Upper lobe of left lung (tissue), 6 donors: ENCODE results near the gene SND1. TPM values are rescaled to one million over a fixed set of nuclear protein-coding genes. Genes with fewer than 3 reads are reported as not detected.

Experiments used
- ATAC-seq, 2 donors: fragments of 200-7000 bp; cut with Tn5 transposase; one replicate each; pipeline ENCODE4 v1.9.1; 2022; ENCODE audit warnings: mild to moderate bottlenecking in 2 of 2, moderate library complexity in 2 of 2; ENCODE audit not compliant: low FRiP score in 2 of 2
- DNase-seq, 2 donors: peaks; one replicate each; pipeline ENCODE4 v3.0.0-alpha.2; 2019 to 2020
- H3K27ac ChIP-seq, 4 donors: fragments of 200-600 bp; sonication (generic); one replicate each; pipeline ENCODE4 v1.5.1; 2016 to 2019
- H3K27me3 ChIP-seq, 4 donors: fragments of 200-600 bp; sonication (generic); one replicate each; pipeline ENCODE4 v1.5.1; 2017 to 2019
- H3K36me3 ChIP-seq, 4 donors: fragments of 200-600 bp; sonication (generic); one replicate each; pipeline ENCODE4 v1.5.1; 2016 to 2019
- H3K4me1 ChIP-seq, 4 donors: fragments of 200-600 bp; sonication (generic); one replicate each; pipeline ENCODE4 v1.5.1; 2018 to 2019
- H3K4me3 ChIP-seq, 4 donors: fragments of 200-600 bp; sonication (generic); one replicate each; pipeline ENCODE4 v1.5.1; 2017 to 2019; ENCODE audit warnings: mild to moderate bottlenecking in 2 of 4, moderate library complexity in 1 of 4
- H3K9me3 ChIP-seq, 4 donors: fragments of 200-600 bp; sonication (generic); one replicate each; pipeline ENCODE4 v1.5.1; 2018 to 2019
- CTCF ChIP-seq, 6 experiments: fragments of 450-650 bp in 4 of 6; fragments of 200-600 bp in 2 of 6; sonication (generic) in 2 of 6; IDR thresholded peaks; one replicate each; pipeline ENCODE4 v1.5.1; 2016 to 2019; ENCODE audit warnings: antibody characterized with exemption in 6 of 6
- EP300 ChIP-seq, 4 donors: sonication (generic); formaldehyde crosslinking; IDR thresholded peaks; one replicate each; pipeline ENCODE4 v1.5.1; 2017; ENCODE audit warnings: antibody characterized with exemption in 4 of 4, control low read depth in 2 of 4
- POLR2A ChIP-seq, 4 donors: fragments of 450-650 bp; IDR thresholded peaks; one replicate each; pipeline ENCODE4 v1.5.1; 2016 to 2017; ENCODE audit warnings: antibody characterized with exemption in 4 of 4, mild to moderate bottlenecking in 2 of 4
- POLR2AphosphoS5 ChIP-seq, 2 donors: sonication (generic); formaldehyde crosslinking; IDR thresholded peaks; one replicate each; pipeline ENCODE4 v1.5.1; 2017; ENCODE audit warnings: antibody characterized with exemption in 2 of 2
- WGBS, 2 donors: methylation state at CpG; one replicate each; pipeline ENCODE4 v1.1.5; 2017 to 2018; 5-methylcytosine and 5-hydroxymethylcytosine counted together
- total RNA-seq, 6 donors: library from RNA; depleted of rRNA in 4 of 6; stranded (reverse); fragments of >200 nt in 4 of 6; gene quantifications; one replicate each; pipeline versions ENCODE4 v1.1.0 to v1.2.1, GENCODE V29; 2016 to 2021
- donor health status: DM: no; HTN: no; CAD: no; lungs with moderate emphysema.
- donor health status: DM: no; HTN: yes; CAD: no; lungs with severe emphysema.

SND1 gene
- total RNA-seq, 6 donors from 2014 or later = 107 to 167 (median 121) TPM

DNA sequence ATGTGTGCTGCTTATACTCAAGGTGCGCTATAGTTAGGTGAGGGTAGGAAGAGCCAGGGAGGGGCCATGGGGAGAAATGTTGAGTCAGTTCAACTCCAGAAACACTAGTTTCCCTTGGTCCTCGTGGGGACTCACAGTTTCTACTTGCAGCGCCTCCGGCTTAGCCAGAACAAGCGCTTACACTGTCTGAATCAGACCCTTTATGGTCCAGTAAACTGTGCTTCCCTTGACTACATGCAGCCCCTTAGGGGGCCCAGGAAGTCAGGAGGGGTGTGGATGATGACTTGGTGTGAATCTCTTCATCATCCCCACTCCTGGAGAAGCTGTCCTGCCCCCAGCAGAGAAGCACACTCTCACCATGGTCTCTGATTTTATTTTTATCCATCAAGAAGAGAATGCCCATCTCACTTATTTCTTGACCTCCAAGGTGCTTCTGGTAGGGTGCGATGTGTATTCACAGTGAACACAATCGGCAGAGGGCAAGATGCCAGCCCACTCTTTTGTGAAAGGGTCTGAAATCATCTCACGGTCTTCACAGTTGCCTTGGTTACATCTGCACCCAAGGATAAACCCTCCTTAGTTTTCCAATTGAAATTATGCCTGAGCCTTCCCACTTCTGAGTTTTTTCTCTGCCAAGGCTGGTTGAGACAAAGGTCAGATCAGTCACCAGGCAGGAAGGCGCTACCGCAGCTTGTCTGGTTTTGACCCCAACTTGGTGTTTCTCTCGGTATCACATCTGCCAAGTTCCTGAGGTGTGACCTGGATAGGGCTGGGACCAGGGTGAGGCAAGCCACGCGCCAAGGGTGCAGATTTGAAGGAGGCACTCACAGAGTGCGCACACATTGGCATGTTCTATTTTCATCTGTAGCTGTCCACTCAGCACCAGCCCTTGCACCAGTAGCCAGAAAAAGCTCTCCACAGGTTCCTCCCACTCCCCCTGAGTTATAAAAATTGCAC is 441.9 kb downstream of the SND1 start:
- H3K36me3 ChIP-seq = peaks cover 7 to 66% (median 51%) of the 10 kb centered on the region in 4 donors
- ATAC-seq (no peak), DNase-seq (no peak)
- TF ChIP-seq POLR2A (IDR thresholded peaks at IDR 0.05) = no peak
- no peak for TF ChIP-seq CTCF (IDR thresholded peaks at IDR 0.05)
- TF ChIP-seq EP300 (IDR thresholded peaks at IDR 0.05) = no peak
- TF ChIP-seq POLR2AphosphoS5 (IDR thresholded peaks at IDR 0.05) = no peak
- no peaks in the 10 kb centered on the region for H3K9me3 ChIP-seq
- 84 to 92% methylated on average over 7 to 14 of the region's 14 CpGs for WGBS, 2 donors
- H3K4me1 ChIP-seq = no peaks in the 10 kb centered on the region
- no peaks in the 10 kb centered on the region for H3K27me3 ChIP-seq
- no peak overlapping the region for H3K4me3 ChIP-seq
- no peak overlapping the region for H3K27ac ChIP-seq

DNA sequence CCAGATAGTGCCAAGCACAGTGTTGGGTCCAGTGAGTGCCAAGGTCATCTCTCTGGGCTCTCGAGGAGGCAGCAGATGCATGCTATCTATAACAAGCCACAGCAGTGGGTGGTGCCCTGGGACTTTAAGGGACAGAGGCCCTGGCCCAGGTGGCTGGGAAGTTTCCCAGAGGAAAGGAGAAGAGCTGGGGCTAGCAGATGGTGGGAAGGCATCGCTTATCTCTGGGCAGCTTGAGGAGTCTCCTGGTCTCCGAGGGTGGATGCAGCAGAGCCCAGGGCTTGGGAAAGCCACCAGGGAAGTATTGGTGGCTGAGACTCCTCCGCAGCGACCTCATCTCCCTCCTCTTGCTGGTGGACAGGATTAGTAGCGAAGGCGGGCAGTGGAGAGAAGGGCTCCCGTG is 442.7 kb downstream of the SND1 start:
- H3K4me1 ChIP-seq = no peaks in the 10 kb centered on the region
- WGBS, 2 donors = 93 to 97% methylated on average over 8 of the region's 8 CpGs
- H3K9me3 ChIP-seq = no peaks in the 10 kb centered on the region
- DNase-seq (no peak), ATAC-seq (no peak)
- peaks cover 5 to 58% (median 43%) of the 10 kb centered on the region in 4 donors for H3K36me3 ChIP-seq
- no peak for TF ChIP-seq POLR2A (IDR thresholded peaks at IDR 0.05)
- H3K4me3 ChIP-seq = no peak overlapping the region
- H3K27ac ChIP-seq = no peak overlapping the region
- no peaks in the 10 kb centered on the region for H3K27me3 ChIP-seq

DNA sequence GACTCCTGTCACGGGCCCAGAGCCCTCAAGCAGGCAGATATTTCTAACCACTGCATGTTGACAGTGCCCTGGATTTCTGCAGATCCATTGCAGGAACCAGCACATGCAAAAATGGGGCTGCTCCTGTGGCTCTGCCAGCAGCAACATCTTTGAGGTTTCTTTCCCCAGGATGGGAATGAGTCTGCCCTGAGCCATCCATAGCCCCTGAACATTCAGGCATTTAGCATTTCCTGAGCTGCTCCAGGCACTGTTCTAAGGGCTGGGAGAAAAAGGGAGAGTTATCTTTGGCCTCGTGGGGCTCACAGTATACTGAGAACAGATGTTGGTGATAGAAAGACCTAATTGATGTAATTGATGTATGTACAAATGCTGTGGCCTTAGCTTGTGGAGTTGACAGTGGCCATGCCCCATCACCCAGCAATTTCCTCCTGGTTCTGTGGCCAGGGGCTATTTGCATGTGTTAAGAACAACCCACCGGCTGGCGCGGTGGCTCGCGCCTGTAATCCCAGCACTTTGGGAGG is 445.3 kb downstream of the SND1 start:
- Histone ChIP-seq H3K4me3 (no peak overlapping the region), H3K4me1 (no peaks in the 10 kb centered on the region), H3K27ac (no peak overlapping the region), H3K36me3 (peaks cover 0 to 33% (median 22%) of the 10 kb centered on the region in 4 donors), H3K9me3 (no peaks in the 10 kb centered on the region), H3K27me3 (no peaks in the 10 kb centered on the region)
- ATAC-seq = no peak
- TF ChIP-seq CTCF (IDR thresholded peaks at IDR 0.05) = no peak
- TF ChIP-seq POLR2A (IDR thresholded peaks at IDR 0.05) = no peak
- no peak for TF ChIP-seq POLR2AphosphoS5 (IDR thresholded peaks at IDR 0.05)
- TF ChIP-seq EP300 (IDR thresholded peaks at IDR 0.05) = no peak
- no peak for DNase-seq
- WGBS, 2 donors = 96 to 100% methylated on average over 7 of the region's 7 CpGs

DNA sequence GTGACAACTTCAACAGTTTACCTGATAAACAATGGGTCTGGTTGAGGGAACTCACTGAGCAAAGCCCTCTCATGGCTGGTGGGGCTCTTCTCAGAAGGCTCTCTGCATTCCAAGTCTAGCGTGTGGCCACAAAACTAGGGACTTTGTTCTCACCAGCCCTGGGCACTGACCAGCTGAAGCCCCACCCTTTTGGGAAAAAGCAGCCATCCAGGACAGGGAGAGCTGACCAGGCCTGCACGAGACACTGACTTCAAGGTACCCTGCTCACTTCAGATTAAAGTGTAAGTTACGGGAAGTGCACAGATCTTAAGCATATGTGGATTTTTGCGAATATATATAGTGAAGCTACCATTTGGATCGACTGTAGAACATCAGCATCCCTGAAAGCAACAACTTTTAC is 446.6 kb downstream of the SND1 start:
- H3K36me3 ChIP-seq = peaks cover 0 to 19% (median 10%) of the 10 kb centered on the region in 4 donors
- TF ChIP-seq POLR2AphosphoS5 (IDR thresholded peaks at IDR 0.05) = no peak
- no peak for TF ChIP-seq CTCF (IDR thresholded peaks at IDR 0.05)
- no peak for TF ChIP-seq EP300 (IDR thresholded peaks at IDR 0.05)
- no peak for TF ChIP-seq POLR2A (IDR thresholded peaks at IDR 0.05)
- no peak for DNase-seq
- no peak overlapping the region for H3K4me3 ChIP-seq
- H3K27ac ChIP-seq = no peak overlapping the region
- no peak for ATAC-seq
- 96 to 98% methylated on average over 5 of the region's 5 CpGs for WGBS, 2 donors
- H3K4me1 ChIP-seq = peaks cover 3 to 6% (median 4%) of the 10 kb centered on the region in 4 donors
- H3K27me3 ChIP-seq = peaks cover 0 to 4% (median 2%) of the 10 kb centered on the region in 4 donors
- no peaks in the 10 kb centered on the region for H3K9me3 ChIP-seq

GRCh38 chr7:128099204-128099671 is 447.2 kb downstream of the SND1 start:
- TF ChIP-seq POLR2AphosphoS5 (IDR thresholded peaks at IDR 0.05) = no peak
- WGBS, 2 donors = 85 to 92% methylated on average over 5 of the region's 5 CpGs
- Histone ChIP-seq H3K4me3 (no peak overlapping the region), H3K36me3 (peaks cover 0 to 14% (median 8%) of the 10 kb centered on the region in 4 donors), H3K9me3 (no peaks in the 10 kb centered on the region), H3K27me3 (peaks cover 0 to 10% (median 5%) of the 10 kb centered on the region in 4 donors), H3K4me1 (peaks cover 9 to 12% (median 10%) of the 10 kb centered on the region in 4 donors), H3K27ac (no peak overlapping the region)
- no peak for ATAC-seq
- no peak for DNase-seq
